ENCODE data around the gene ADSS2.

ADSS2 gene

GRCh38 chr1:244400974-244401373 is 50.7 kb downstream of the ADSS2 start:
- Histone ChIP-seq H3K4me3 (ENCODE audit: severe bottlenecking) (no peak overlapping the region), H3K27ac (ENCODE audit: poor library complexity, severe bottlenecking) (no peak overlapping the region), H3K27me3 (ENCODE audit: insufficient read depth, poor library complexity, severe bottlenecking) (no peaks in the 10 kb centered on the region), H3K36me3 (ENCODE audit: low read depth) (peaks cover 21% of the 10 kb centered on the region), H3K4me1 (ENCODE audit: insufficient read depth, poor library complexity, severe bottlenecking) (no peaks in the 10 kb centered on the region), H3K9me3 (ENCODE audit: severe bottlenecking) (no peaks in the 10 kb centered on the region)
- DNase-seq (ENCODE audit: low spot score) (no peak), ATAC-seq (ENCODE audit: low read depth) (no peak)
- TF ChIP-seq, protein P1, sequence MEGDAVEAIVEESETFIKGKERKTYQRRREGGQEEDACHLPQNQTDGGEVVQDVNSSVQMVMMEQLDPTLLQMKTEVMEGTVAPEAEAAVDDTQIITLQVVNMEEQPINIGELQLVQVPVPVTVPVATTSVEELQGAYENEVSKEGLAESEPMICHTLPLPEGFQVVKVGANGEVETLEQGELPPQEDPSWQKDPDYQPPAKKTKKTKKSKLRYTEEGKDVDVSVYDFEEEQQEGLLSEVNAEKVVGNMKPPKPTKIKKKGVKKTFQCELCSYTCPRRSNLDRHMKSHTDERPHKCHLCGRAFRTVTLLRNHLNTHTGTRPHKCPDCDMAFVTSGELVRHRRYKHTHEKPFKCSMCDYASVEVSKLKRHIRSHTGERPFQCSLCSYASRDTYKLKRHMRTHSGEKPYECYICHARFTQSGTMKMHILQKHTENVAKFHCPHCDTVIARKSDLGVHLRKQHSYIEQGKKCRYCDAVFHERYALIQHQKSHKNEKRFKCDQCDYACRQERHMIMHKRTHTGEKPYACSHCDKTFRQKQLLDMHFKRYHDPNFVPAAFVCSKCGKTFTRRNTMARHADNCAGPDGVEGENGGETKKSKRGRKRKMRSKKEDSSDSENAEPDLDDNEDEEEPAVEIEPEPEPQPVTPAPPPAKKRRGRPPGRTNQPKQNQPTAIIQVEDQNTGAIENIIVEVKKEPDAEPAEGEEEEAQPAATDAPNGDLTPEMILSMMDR (IDR thresholded peaks at IDR 0.05; ENCODE audit: poor library complexity, severe bottlenecking), result no peak

- Histone ChIP-seq H3K27ac (ENCODE audit: poor library complexity, severe bottlenecking) (no peak overlapping the region), H3K9me3 (ENCODE audit: severe bottlenecking) (no peaks in the 10 kb centered on the region), H3K4me1 (ENCODE audit: insufficient read depth, poor library complexity, severe bottlenecking) (no peaks in the 10 kb centered on the region), H3K27me3 (ENCODE audit: insufficient read depth, poor library complexity, severe bottlenecking) (no peaks in the 10 kb centered on the region), H3K36me3 (ENCODE audit: low read depth) (0 out of 2 replicates have a peak, but pooled peaks cover 4% of the 10 kb centered on the region), H3K4me3 (ENCODE audit: severe bottlenecking) (no peak overlapping the region)
- DNase-seq (ENCODE audit: low spot score) (no peak), ATAC-seq (ENCODE audit: low read depth) (no peak)
- TF ChIP-seq, protein P1 (IDR thresholded peaks at IDR 0.05; ENCODE audit: poor library complexity, severe bottlenecking), result no peak
Observed at GRCh38 chr1:244397131-244397530, 54.6 kb downstream of the ADSS2 start.

- Histone ChIP-seq H3K9me3 (ENCODE audit: severe bottlenecking) (no peaks in the 10 kb centered on the region), H3K4me1 (ENCODE audit: insufficient read depth, poor library complexity, severe bottlenecking) (no peaks in the 10 kb centered on the region), H3K27me3 (ENCODE audit: insufficient read depth, poor library complexity, severe bottlenecking) (no peaks in the 10 kb centered on the region), H3K36me3 (ENCODE audit: low read depth) (no peaks in the 10 kb centered on the region), H3K27ac (ENCODE audit: poor library complexity, severe bottlenecking) (no peak overlapping the region), H3K4me3 (ENCODE audit: severe bottlenecking) (no peak overlapping the region)
- DNase-seq (ENCODE audit: low spot score) (no peak), ATAC-seq (ENCODE audit: low read depth) (peak; percentile 48; the same call in 2 of the 3 replicates)
- TF ChIP-seq, protein P1 (IDR thresholded peaks at IDR 0.05; ENCODE audit: poor library complexity, severe bottlenecking), result no peak
Observed at GRCh38 chr1:244395965-244396364, 55.7 kb downstream of the ADSS2 start.

DNA sequence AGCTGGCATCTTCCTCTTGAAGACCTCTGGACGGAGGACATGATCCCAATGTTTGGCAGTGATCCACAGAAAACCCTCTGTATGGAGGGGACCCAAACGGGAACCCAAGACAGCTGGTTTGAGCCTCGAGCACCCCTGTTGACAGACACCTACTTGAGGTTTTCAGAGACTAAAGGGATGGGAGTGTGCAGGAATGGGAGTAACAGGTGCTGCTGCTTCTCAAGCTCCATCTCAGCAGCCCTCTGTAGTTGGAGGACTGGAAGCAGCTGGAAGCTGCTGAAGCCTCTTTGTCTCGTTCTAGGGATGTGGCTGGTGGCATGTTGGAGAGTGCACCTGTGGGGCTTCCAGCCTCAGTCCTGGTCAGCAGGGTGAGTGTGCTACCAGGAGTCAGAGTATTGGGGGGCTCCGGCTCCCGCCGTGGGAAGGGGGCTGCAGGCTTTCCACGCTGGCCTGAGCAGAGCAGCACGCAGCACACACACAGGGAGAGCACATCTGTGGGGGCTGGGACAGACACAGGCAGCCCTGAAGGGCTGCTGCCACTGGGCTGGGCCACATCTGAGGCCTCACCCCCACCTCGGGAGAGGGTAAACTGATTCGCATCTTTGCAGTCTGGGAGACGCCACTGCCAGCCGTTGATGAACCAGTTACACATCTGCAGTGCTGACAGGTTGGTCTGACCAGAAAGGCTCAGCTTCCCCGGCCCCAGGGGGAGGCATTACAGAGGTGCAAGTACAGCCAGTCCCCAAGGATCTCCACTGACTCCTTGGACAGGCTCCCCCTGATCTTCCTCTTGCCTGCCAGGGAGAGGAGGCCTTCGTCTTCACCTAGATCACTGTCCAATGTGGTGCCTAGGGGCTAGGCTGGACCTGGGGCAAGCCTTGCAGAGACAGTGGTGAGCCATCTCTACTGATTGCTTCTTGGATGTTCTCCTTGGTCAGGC is 56.6 kb downstream of the ADSS2 start:
- H3K9me3 ChIP-seq (ENCODE audit: severe bottlenecking), result no peaks in the 10 kb centered on the region
- H3K4me1 ChIP-seq (ENCODE audit: insufficient read depth, poor library complexity, severe bottlenecking), result no peaks in the 10 kb centered on the region
- H3K27ac ChIP-seq (ENCODE audit: poor library complexity, severe bottlenecking), result no peak overlapping the region
- no peaks in the 10 kb centered on the region for H3K27me3 ChIP-seq (ENCODE audit: insufficient read depth, poor library complexity, severe bottlenecking)
- H3K4me3 ChIP-seq (ENCODE audit: severe bottlenecking), result no peak overlapping the region
- ATAC-seq (ENCODE audit: low read depth) (no peak; the same call in 2 of the 3 replicates), DNase-seq (ENCODE audit: low spot score) (no peak)
- no peaks in the 10 kb centered on the region for H3K36me3 ChIP-seq (ENCODE audit: low read depth)
- TF ChIP-seq, protein P1 (IDR thresholded peaks at IDR 0.05; ENCODE audit: poor library complexity, severe bottlenecking), result no peak

- no peak for ATAC-seq (ENCODE audit: low read depth)
- H3K4me3 ChIP-seq (ENCODE audit: severe bottlenecking), result no peak overlapping the region
- H3K27ac ChIP-seq (ENCODE audit: poor library complexity, severe bottlenecking), result no peak overlapping the region
Observed at GRCh38 chr1:244394346-244394745, 57.4 kb downstream of the ADSS2 start.

More at GRCh38 chr1:244394346-244394745, 57.4 kb downstream of the ADSS2 start:
- Histone ChIP-seq H3K36me3 (ENCODE audit: low read depth) (no peaks in the 10 kb centered on the region), H3K9me3 (ENCODE audit: severe bottlenecking) (no peaks in the 10 kb centered on the region), H3K27me3 (ENCODE audit: insufficient read depth, poor library complexity, severe bottlenecking) (no peaks in the 10 kb centered on the region), H3K4me1 (ENCODE audit: insufficient read depth, poor library complexity, severe bottlenecking) (no peaks in the 10 kb centered on the region)
- no peak for DNase-seq (ENCODE audit: low spot score)
- TF ChIP-seq, protein P1 (IDR thresholded peaks at IDR 0.05; ENCODE audit: poor library complexity, severe bottlenecking), result no peak
